Kasumi-1 (cell line): Measurements from ENCODE around the gene PGAM4.
"Not testable (repeated sequence)": the region's sequence is repeated elsewhere in the genome, so short reads cannot be mapped to it uniquely, and the experiment has no call there.

Experiments used
- DNase-seq, 2 experiments: peaks; one replicate each; lab custom pipeline; 2025; lab: John Stamatoyannopoulos, UW

Gene PGAM4

DNA sequence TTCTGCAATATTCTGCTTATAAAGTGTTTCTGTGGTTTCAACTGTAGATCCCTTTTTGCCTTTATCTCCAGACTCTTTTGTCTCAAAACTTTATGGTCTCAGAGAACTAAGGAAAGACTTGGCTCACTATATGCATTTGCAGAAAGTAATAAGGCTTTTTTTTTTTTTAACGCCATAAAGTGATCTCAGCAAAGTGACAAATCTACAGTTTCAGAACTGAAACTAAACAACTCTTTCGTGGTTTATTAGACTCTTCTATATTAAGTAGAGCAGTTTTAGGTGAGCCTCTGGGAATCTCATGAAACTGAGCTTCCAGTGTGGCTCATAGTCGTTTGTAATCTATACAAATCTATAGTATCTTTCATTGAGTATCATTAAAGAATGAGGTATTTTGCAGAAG is 43.7 kb downstream of the PGAM4 start:
- no peak for DNase-seq

DNA sequence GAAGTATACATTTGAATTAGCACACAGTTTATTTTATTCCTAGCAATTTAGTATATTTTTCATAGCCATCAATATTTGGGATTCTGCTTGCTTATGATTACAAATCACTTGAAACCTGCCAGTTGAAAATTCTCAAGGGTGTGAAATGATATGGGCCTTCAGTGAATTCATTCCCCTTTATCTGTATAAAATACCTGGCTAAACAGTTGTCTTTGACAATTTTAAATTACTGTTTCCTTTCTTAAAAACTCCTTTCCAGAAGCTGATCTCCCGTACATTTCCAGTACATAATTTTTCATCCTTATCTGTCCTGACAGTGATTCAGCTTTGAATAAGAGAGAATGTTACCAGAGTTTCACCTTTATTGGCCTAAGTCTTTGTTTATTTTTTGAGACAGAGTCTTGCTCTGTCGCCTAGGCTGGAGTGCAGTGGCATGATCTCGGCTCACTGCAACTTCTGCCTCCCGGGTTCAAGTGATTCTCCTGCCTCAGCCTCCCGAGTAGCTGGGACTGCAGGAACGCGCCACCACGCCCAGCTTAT is 45.0 kb downstream of the PGAM4 start:
- no peak for DNase-seq

DNA sequence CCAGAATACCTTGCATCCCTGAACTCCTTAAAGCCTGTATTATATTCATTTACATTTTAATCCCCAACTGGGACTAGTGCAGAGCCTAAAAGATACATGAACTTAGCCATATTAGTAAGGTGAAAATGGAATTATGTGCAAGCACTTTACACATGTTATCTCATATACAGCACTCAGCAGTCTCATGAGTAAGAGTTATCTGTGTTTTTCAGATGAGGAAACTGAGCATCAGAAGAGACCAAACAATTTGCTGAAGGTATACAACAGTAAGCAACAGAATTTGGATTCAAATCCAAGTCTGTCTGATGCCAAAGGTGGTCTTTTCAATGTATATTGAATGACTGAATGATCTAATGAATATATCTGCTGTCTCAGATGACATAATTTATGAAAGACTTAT is 46.7 kb downstream of the PGAM4 start:
- DNase-seq, result no peak

DNA sequence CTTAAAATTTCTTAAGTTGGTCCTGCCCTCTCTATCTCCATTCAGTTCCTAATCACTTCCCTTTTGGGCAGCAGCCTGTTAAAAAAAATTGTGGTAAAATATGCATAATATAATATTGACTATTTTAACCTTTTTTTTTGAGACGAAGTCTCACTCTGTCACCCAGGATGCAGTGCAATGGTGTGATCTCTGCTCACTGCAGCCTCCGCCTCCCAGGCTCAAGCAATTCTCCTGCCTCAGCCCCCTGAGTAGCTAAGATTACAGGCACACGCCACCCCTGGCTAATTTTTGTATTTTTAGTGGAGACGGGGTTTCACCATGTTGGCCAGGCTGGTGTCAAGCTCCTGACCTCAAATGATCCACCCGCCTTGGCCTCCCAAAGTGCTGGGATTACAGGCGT is 50.1 kb downstream of the PGAM4 start:
- not testable (repeated sequence) for DNase-seq

DNA sequence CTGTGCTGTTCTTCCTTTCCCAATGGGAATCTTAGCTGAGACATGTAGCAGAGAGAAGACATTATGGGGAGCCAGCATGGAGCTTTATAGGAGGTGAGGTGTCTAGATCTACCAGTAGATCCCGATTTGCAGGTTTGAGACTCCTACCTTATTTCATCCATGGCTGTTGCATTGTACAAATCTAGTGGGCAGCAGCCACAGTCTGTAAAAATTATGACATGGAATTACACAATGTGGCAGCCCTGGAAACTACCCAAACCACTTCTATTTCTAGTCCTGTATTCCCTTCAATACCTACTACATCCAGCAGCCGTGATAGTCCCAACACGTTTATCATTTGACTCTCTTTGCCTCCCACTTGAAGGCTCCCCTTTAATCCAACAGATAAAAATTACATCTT is 50.9 kb downstream of the PGAM4 start:
- no peak for DNase-seq
